ENCODE measurements around the gene GPR107.

DNA sequence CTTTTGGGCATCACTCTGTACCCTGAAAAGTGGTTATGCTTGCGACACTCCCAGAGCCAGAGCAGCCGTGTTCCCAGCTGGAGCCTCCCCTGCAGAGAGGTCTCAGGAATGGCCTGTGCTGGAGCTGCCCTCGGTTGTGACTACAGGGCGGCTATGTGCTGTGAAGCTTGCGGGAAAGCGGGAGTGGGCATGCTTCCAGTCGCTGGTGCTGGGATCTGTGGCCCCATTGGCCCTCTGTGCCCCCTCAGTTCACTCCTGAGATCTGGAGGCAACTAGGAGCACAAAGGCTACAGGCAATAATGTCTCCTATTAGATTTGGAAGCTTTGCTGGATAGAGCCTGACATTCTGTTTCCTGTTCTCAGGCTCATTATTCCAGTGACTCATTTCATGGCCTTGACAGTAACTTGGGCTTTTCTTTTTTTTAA is 56.9 kb downstream of the GPR107 start:
- TF ChIP-seq POLR2A (IDR thresholded peaks at IDR 0.05) = no peak
- TF ChIP-seq, protein P1, sequence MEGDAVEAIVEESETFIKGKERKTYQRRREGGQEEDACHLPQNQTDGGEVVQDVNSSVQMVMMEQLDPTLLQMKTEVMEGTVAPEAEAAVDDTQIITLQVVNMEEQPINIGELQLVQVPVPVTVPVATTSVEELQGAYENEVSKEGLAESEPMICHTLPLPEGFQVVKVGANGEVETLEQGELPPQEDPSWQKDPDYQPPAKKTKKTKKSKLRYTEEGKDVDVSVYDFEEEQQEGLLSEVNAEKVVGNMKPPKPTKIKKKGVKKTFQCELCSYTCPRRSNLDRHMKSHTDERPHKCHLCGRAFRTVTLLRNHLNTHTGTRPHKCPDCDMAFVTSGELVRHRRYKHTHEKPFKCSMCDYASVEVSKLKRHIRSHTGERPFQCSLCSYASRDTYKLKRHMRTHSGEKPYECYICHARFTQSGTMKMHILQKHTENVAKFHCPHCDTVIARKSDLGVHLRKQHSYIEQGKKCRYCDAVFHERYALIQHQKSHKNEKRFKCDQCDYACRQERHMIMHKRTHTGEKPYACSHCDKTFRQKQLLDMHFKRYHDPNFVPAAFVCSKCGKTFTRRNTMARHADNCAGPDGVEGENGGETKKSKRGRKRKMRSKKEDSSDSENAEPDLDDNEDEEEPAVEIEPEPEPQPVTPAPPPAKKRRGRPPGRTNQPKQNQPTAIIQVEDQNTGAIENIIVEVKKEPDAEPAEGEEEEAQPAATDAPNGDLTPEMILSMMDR (IDR thresholded peaks at IDR 0.05) = no peak

Data from lower leg skin (tissue), 3 donors.